ENCODE measurements around the gene STXBP2.

STXBP2 gene

GRCh38 chr19:7629347-7630054, 7.4 kb upstream of the STXBP2 start, which contains the start of the genes PET100 and XAB2 (continued):
- TF ChIP-seq BCL6B (tag by site-specific recombination; IDR thresholded peaks at IDR 0.05): peak; percentile 72
- TF ChIP-seq ZNF211 (tag by site-specific recombination; IDR thresholded peaks at IDR 0.05; ENCODE audit: low read depth): no peak
- TF ChIP-seq HIC1 (tag by site-specific recombination; IDR thresholded peaks at IDR 0.05): no peak
- TF ChIP-seq ZNF626 (tag by site-specific recombination; IDR thresholded peaks at IDR 0.05): no peak
- no peak for TF ChIP-seq ZNF394 (tag by site-specific recombination; IDR thresholded peaks at IDR 0.05; ENCODE audit: borderline replicate concordance)
- no peak for TF ChIP-seq ZNF558 (tag by site-specific recombination; IDR thresholded peaks at IDR 0.05)
- TF ChIP-seq ZNF214 (tag by site-specific recombination; IDR thresholded peaks at IDR 0.05; ENCODE audit: borderline replicate concordance): no peak
- no peak for TF ChIP-seq ZNF404 (tag by site-specific recombination; IDR thresholded peaks at IDR 0.05)
- TF ChIP-seq ZNF341 (tag by site-specific recombination; IDR thresholded peaks at IDR 0.05; ENCODE audit: low read depth): no peak
- TF ChIP-seq MEIS1 (CRISPR knock-in tag; IDR thresholded peaks at IDR 0.05; ENCODE audit: borderline replicate concordance): no peak
- no peak for TF ChIP-seq ZNF169 (tag by site-specific recombination; IDR thresholded peaks at IDR 0.05)
- TF ChIP-seq AEBP2 (tag by site-specific recombination; IDR thresholded peaks at IDR 0.05; ENCODE audit: borderline replicate concordance): no peak
- no peak for TF ChIP-seq BCL11B (tag by site-specific recombination; IDR thresholded peaks at IDR 0.05; ENCODE audit: low read depth)
- no peak for TF ChIP-seq ZNF571 (tag by site-specific recombination; IDR thresholded peaks at IDR 0.05)
- no peak for TF ChIP-seq PRDM4 (tag by site-specific recombination; IDR thresholded peaks at IDR 0.05)
- TF ChIP-seq ZBTB8A (tag by site-specific recombination; IDR thresholded peaks at IDR 0.05): no peak
- TF ChIP-seq TRIM28 (IDR thresholded peaks at IDR 0.05; ENCODE audit: borderline replicate concordance, low read length): no peak
- no peak for TF ChIP-seq ZNF549 (tag by site-specific recombination; IDR thresholded peaks at IDR 0.05)
- TF ChIP-seq ZNF707 (tag by site-specific recombination; IDR thresholded peaks at IDR 0.05): no peak
- no peak for TF ChIP-seq ZNF544 (tag by site-specific recombination; IDR thresholded peaks at IDR 0.05)
- TF ChIP-seq ZXDB (tag by site-specific recombination; IDR thresholded peaks at IDR 0.05): peak; percentile 70; the same call in 1 of the 2 replicates
- no peak for TF ChIP-seq ZNF174 (tag by site-specific recombination; IDR thresholded peaks at IDR 0.05)
- no peak for TF ChIP-seq IKZF3 (tag by site-specific recombination; IDR thresholded peaks at IDR 0.05)
- TF ChIP-seq SP2 (tag by site-specific recombination; IDR thresholded peaks at IDR 0.05): peak; percentile 97
- no peak for TF ChIP-seq ZNF19 (tag by site-specific recombination; IDR thresholded peaks at IDR 0.05; ENCODE audit: low read depth)
- TF ChIP-seq ZNF837 (tag by site-specific recombination; IDR thresholded peaks at IDR 0.05): no peak
- peak; percentile 98 for TF ChIP-seq PBX3 (CRISPR knock-in tag; IDR thresholded peaks at IDR 0.05)
- TF ChIP-seq ZNF580 (tag by site-specific recombination; IDR thresholded peaks at IDR 0.05): peak; percentile 95
- peak; percentile 29; the same call in 1 of the 2 replicates for TF ChIP-seq ATF2 (tag by site-specific recombination; IDR thresholded peaks at IDR 0.05; ENCODE audit: low read depth)
- TF ChIP-seq ZNF324 (tag by site-specific recombination; IDR thresholded peaks at IDR 0.05): no peak
- TF ChIP-seq ZSCAN16 (tag by site-specific recombination; IDR thresholded peaks at IDR 0.05): no peak
